Karpas-422 (cell line): ENCODE data around the gene TCF7L1. TPM values are rescaled to one million over a fixed set of nuclear protein-coding genes. Genes with fewer than 3 reads are reported as not detected.
A peak's percentile ranks its signal among the peaks of the same experiment; 100 is the strongest.

Experiments used
- DNase-seq: peaks from one replicate; pipeline ENCODE4 v3.0.0-alpha.2; 2015
- H2AFZ ChIP-seq: fragments of 200-600 bp; sonication (generic); 2 replicates; pipeline ENCODE4 v1.6.1; 2014; ENCODE audit warnings: antibody characterized with exemption, low read length, mixed read lengths
- H3K27ac ChIP-seq: fragments of 200-600 bp; sonication (generic); 2 replicates; pipeline ENCODE4 v1.5.1; 2014; ENCODE audit warnings: mild to moderate bottlenecking, low read length, moderate library complexity
- H3K27me3 ChIP-seq: fragments of 200-600 bp; sonication (generic); 2 replicates; pipeline ENCODE4 v1.6.1; 2014; ENCODE audit warnings: low read length, mixed read lengths
- H3K36me3 ChIP-seq: fragments of 200-600 bp; sonication (generic); 2 replicates; pipeline ENCODE4 v1.6.1; 2014; ENCODE audit warnings: low read length, mixed read lengths; ENCODE audit not compliant: insufficient read depth
- H3K4me1 ChIP-seq: fragments of 200-600 bp; sonication (generic); 2 replicates; pipeline ENCODE4 v1.6.1; 2014; ENCODE audit warnings: mild to moderate bottlenecking, low read length, mixed read lengths
- H3K4me2 ChIP-seq: fragments of 200-600 bp; sonication (generic); 2 replicates; pipeline ENCODE4 v1.6.1; 2014; ENCODE audit warnings: low read length, low read depth, mild to moderate bottlenecking; ENCODE audit not compliant: poor library complexity, severe bottlenecking
- H3K4me3 ChIP-seq: fragments of 200-600 bp; sonication (generic); 2 replicates; pipeline ENCODE4 v1.5.1; 2014; ENCODE audit warnings: mild to moderate bottlenecking, antibody characterized with exemption, low read length, mixed read lengths
- H3K79me2 ChIP-seq: fragments of 200-600 bp; sonication (generic); 2 replicates; pipeline ENCODE4 v1.6.1; 2014; ENCODE audit warnings: mild to moderate bottlenecking, low read length, mixed read lengths
- H3K9ac ChIP-seq: fragments of 200-600 bp; sonication (generic); 2 replicates; pipeline ENCODE4 v1.6.0; 2014; ENCODE audit warnings: low read length
- H3K9me2 ChIP-seq: fragments of 200-600 bp; sonication (generic), shearing (Covaris generic); replicated peaks from 2 replicates; pipeline ENCODE4 v1.6.0; 2014; ENCODE audit warnings: mild to moderate bottlenecking, low read length, moderate library complexity; ENCODE audit not compliant: insufficient read depth
- H3K9me3 ChIP-seq: fragments of 300-700, 200-600 bp; sonication (generic); 2 replicates; pipeline ENCODE4 v1.6.1; 2014; ENCODE audit warnings: low read length, mixed read lengths
- H4K20me1 ChIP-seq: fragments of 200-600 bp; sonication (generic); 2 replicates; pipeline ENCODE4 v1.6.1; 2014; ENCODE audit warnings: mild to moderate bottlenecking, antibody characterized with exemption, low read length, low read depth; ENCODE audit not compliant: insufficient read depth
- total RNA-seq: library from RNA; depleted of rRNA; stranded (reverse); fragments of >200 nt; shearing (Covaris generic); gene quantifications from 2 replicates; pipeline ENCODE4 v1.2.3, GENCODE V29; 2014; ENCODE audit warnings: low replicate concordance

Gene TCF7L1
- total RNA-seq, 1 experiment from 2014 or later = not detected

DNA sequence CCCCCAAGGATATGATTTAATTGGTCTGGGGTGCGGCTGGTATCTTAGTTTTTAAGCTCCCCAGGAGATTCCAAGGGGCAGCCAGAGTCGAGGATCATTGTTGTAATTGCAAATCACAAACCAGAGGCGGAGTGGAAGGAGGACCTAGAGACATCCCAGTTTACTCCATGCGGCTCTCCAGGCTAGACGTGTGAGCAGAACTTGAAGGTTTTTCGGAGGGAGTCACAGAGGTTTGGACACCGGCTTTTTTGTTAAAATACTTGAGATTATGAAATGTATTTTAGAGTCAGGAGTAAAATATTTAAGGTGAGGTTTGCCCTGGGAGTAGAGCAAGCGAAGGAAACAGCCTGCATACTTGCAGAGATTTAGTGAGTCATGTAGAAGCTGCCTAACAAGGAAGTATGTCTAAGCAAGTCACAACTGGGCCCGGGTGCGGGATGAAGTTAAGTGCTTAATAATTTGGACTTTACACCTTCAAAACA, 155.1 kb downstream of the TCF7L1 start:
- no peaks in the 10 kb centered on the region for H3K4me1 ChIP-seq

DNA sequence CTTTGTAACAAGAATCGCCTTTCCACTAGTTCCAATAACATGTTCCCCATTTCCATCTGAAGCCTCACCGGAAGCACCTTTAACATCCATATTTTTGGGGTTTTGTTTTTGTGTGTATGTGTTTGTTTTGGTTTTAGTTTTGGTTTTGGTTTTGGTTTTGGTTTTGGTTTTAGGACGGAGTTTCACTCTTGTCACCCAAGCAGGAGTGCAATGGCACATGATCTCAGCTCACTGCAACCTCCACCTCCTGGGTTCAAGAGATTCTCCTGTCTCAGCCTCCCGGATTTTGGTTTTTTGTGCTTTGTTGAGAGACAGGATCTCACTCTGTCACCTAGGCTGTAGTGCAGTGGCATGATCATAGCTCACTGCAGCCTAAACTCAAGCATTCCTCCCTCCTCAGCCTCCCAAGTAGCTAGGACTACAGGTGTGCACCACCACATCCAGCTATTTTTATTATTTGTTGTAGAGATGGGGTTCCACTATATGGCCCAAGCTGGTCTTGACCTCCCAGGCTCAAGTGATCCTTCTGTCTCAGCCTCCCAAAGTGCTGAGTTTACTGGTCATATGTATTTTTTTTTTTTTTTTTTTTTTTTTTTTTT, 158.3 kb downstream of the TCF7L1 start:
- Histone ChIP-seq H4K20me1 (no peaks in the 10 kb centered on the region), H3K4me3 (no peak overlapping the region), H3K27me3 (no peaks in the 10 kb centered on the region), H3K4me2 (no peak overlapping the region), H3K27ac (no peak overlapping the region), H3K79me2 (no peaks in the 10 kb centered on the region), H3K36me3 (no peaks in the 10 kb centered on the region), H3K9ac (no peak overlapping the region), H3K9me2 (no peaks in the 10 kb centered on the region), H3K4me1 (no peaks in the 10 kb centered on the region), H2AFZ (no peak overlapping the region), H3K9me3 (no peaks in the 10 kb centered on the region)
- DNase-seq = no peak

More for the DNA sequence above, 155.1 kb downstream of the TCF7L1 start:
- Histone ChIP-seq H3K4me3 (no peak overlapping the region), H3K27ac (no peak overlapping the region), H3K9me2 (no peaks in the 10 kb centered on the region), H3K27me3 (no peaks in the 10 kb centered on the region), H3K9ac (no peak overlapping the region), H3K9me3 (no peaks in the 10 kb centered on the region), H3K79me2 (no peaks in the 10 kb centered on the region), H3K4me2 (no peak overlapping the region), H3K36me3 (no peaks in the 10 kb centered on the region), H2AFZ (no peak overlapping the region), H4K20me1 (no peaks in the 10 kb centered on the region)
- no peak for DNase-seq

GRCh38 chr2:85302121-85302520, 168.9 kb downstream of the TCF7L1 start:
- Histone ChIP-seq H3K27me3 (no peaks in the 10 kb centered on the region), H3K79me2 (no peaks in the 10 kb centered on the region), H3K9me2 (no peaks in the 10 kb centered on the region), H3K9me3 (no peaks in the 10 kb centered on the region), H4K20me1 (no peaks in the 10 kb centered on the region), H3K36me3 (no peaks in the 10 kb centered on the region), H3K4me1 (peaks cover 11% of the 10 kb centered on the region), H2AFZ (no peak overlapping the region), H3K9ac (no peak overlapping the region), H3K27ac (no peak overlapping the region), H3K4me3 (no peak overlapping the region), H3K4me2 (no peak overlapping the region)
- no peak for DNase-seq

- H3K9me2 ChIP-seq = no peaks in the 10 kb centered on the region
- no peaks in the 10 kb centered on the region for H3K36me3 ChIP-seq
- H3K4me1 ChIP-seq = peaks cover 17% of the 10 kb centered on the region
- no peak overlapping the region for H3K4me3 ChIP-seq
- H3K4me2 ChIP-seq = no peak overlapping the region
- H3K9ac ChIP-seq = no peak overlapping the region
- no peaks in the 10 kb centered on the region for H3K79me2 ChIP-seq
- H3K27ac ChIP-seq = no peak overlapping the region
- H2AFZ ChIP-seq = no peak overlapping the region
- H3K27me3 ChIP-seq = no peaks in the 10 kb centered on the region
- no peak for DNase-seq
- no peaks in the 10 kb centered on the region; the same call in 1 of the 2 replicates for H4K20me1 ChIP-seq
- H3K9me3 ChIP-seq = no peaks in the 10 kb centered on the region
Observed at GRCh38 chr2:85303780-85304531, 170.8 kb downstream of the TCF7L1 start.

DNA sequence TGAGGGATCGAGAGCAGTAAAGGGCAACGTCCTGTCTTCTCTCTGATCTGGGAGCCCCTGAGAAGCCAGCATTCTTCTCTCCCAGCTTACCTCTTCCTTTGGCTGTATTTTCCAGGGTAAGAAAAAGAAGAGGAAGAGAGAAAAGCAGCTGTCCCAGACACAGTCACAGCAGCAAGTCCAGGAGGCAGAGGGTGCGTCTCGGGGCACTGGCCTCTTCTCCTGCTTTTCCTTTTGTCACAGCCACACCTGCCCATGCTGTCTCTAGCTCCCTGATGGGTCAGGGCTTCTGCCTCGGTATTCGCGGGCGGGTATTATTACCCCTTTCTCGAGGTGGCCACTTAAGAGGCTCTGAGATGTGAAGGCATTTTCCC, 174.3 kb downstream of the TCF7L1 start:
- DNase-seq = no peak
- H4K20me1 ChIP-seq = peaks cover 22% of the 10 kb centered on the region; the same call in 1 of the 2 replicates
- peaks cover 28% of the 10 kb centered on the region for H3K4me1 ChIP-seq
- no peak overlapping the region for H3K4me3 ChIP-seq
- peak overlapping the region; percentile 52 for H3K9ac ChIP-seq
- H3K9me3 ChIP-seq = no peaks in the 10 kb centered on the region
- peak overlapping the region; percentile 58 for H3K4me2 ChIP-seq
- H3K79me2 ChIP-seq = no peaks in the 10 kb centered on the region
- H3K36me3 ChIP-seq = no peaks in the 10 kb centered on the region
- H3K9me2 ChIP-seq = no peaks in the 10 kb centered on the region
- no peaks in the 10 kb centered on the region for H3K27me3 ChIP-seq
- H2AFZ ChIP-seq = no peak overlapping the region
- no peak overlapping the region for H3K27ac ChIP-seq

- Histone ChIP-seq H2AFZ (no peak overlapping the region), H3K4me3 (no peak overlapping the region), H3K79me2 (no peaks in the 10 kb centered on the region), H4K20me1 (peaks cover 22% of the 10 kb centered on the region; the same call in 1 of the 2 replicates), H3K4me1 (peaks cover 28% of the 10 kb centered on the region), H3K9me3 (no peaks in the 10 kb centered on the region), H3K36me3 (no peaks in the 10 kb centered on the region), H3K9ac (no peak overlapping the region), H3K4me2 (no peak overlapping the region), H3K9me2 (no peaks in the 10 kb centered on the region), H3K27ac (no peak overlapping the region), H3K27me3 (no peaks in the 10 kb centered on the region)
- DNase-seq = no peak
Observed at GRCh38 chr2:85308201-85308600, 175.0 kb downstream of the TCF7L1 start.

DNA sequence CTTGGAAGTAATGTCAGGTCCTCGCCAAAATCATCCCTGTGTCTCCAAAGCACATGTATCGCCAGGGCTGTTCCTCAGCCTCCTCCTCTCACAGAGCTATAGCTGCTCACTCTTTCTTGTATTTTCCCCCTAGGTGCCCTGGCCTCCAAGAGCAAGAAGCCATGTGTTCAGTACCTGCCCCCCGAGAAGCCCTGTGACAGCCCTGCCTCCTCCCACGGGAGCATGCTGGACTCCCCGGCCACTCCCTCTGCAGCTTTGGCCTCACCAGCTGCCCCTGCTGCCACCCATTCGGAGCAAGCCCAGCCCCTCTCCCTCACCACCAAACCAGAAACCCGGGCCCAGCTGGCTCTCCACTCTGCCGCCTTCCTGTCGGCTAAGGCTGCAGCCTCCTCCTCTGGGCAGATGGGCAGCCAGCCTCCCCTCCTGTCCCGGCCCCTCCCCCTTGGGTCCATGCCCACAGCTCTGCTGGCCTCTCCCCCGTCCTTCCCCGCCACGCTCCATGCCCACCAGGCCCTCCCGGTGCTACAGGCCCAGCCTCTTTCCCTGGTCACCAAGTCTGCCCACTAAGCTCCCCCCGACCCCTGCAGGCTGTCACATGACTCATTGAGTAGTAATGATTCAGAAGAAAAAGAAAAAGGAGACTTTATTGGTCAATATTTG, 175.8 kb downstream of the TCF7L1 start:
- Histone ChIP-seq H3K79me2 (no peaks in the 10 kb centered on the region), H3K9ac (no peak overlapping the region), H2AFZ (no peak overlapping the region), H3K27ac (no peak overlapping the region), H3K4me3 (no peak overlapping the region), H3K4me1 (peaks cover 28% of the 10 kb centered on the region), H3K27me3 (no peaks in the 10 kb centered on the region), H3K9me2 (no peaks in the 10 kb centered on the region), H3K36me3 (no peaks in the 10 kb centered on the region), H3K4me2 (no peak overlapping the region), H4K20me1 (peaks cover 22% of the 10 kb centered on the region; the same call in 1 of the 2 replicates), H3K9me3 (no peaks in the 10 kb centered on the region)
- DNase-seq = no peak

DNA sequence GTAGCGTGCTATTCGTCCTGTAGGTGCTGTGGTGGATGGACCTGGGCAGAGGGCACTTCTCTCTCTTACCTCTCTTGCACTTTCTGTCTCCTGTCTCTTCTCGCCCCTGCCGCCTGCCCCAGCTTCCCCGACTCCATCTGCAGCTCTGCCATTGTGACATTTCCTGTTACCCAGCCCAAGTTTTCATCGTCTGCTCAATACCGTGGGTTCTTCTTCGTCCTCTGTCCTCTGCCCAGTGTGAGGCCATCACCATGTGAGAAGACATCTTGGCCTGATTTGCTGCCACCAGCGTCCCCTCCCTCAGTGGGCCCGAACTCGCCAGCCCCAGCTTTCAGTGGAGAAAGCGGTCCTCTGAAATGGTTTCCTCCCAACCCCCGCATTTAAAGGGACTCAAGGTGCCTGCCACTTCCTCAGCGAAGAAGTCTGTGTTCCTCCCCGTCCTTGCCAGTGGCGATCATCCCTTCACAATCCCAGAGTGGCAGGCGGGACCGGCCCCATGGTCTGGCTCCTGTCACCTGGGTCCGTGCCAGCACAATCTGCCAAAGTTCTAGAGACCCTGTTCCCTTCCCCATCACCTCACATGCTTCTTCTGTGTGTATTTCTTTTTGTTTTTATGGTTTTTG, 176.6 kb downstream of the TCF7L1 start:
- DNase-seq = no peak
- Histone ChIP-seq H3K9ac (no peak overlapping the region), H3K4me2 (peak overlapping the region; percentile 3), H3K9me2 (no peaks in the 10 kb centered on the region), H3K9me3 (no peaks in the 10 kb centered on the region), H3K4me3 (no peak overlapping the region), H3K36me3 (no peaks in the 10 kb centered on the region; the same call in 1 of the 2 replicates), H3K27me3 (no peaks in the 10 kb centered on the region), H3K79me2 (no peaks in the 10 kb centered on the region), H3K4me1 (peaks cover 28% of the 10 kb centered on the region), H2AFZ (no peak overlapping the region), H4K20me1 (peaks cover 28% of the 10 kb centered on the region; the same call in 1 of the 2 replicates), H3K27ac (no peak overlapping the region)
